GM18951 (cell line): ENCODE results near the gene CD300E.

Experiments
- POLR2A ChIP-seq: IDR thresholded peaks from 4 replicates; pipeline ENCODE4 v1.6.1; 2011; ENCODE audit warnings: mild to moderate bottlenecking; ENCODE audit not compliant: insufficient read length, insufficient read depth; ENCODE audit errors: extremely low read depth
- in situ Hi-C: fragments of 300-500 bp; cut with MboI; formaldehyde crosslinking; loops from one replicate; pipeline ENCODE4 v1.12.0; 2022; ENCODE audit warnings: low sequenced_read_pairs, mixed read lengths, inconsistent platforms; ENCODE audit not compliant: unreplicated experiment

CD300E gene

GRCh38 chr17:74603037-74603635 lies 20.4 kb downstream of the CD300E start:
- TF ChIP-seq POLR2A, result no peak
- in situ Hi-C loops, result no loop called here

GRCh38 chr17:74601944-74602572 lies 21.5 kb downstream of the CD300E start:
- in situ Hi-C loops, result no loop called here
- TF ChIP-seq POLR2A, result no peak

DNA sequence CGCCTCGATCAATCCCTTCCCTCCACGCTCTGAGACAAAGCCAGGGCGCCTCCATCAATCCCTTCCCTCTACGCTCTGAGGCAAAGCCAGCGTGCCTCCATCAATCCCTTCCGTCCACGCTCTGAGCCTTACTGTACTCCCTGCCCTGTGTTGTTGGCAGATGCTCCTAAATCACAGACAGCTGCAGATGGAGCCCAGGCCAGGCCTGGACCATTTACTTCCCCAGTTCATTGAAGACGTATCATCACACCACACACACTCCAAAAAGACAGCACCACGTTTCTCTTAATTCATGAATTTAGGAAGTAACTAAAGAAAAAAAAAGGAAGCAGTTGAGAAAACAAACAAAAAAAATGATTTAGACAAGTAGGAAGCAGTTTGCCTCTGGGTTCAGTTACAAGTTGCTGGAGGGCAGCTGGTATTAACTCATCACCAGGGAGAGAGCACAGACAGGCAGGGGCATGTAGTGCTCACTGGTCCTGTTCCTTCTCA lies 24.0 kb downstream of the CD300E start:
- TF ChIP-seq POLR2A, result no peak
- in situ Hi-C loops, result no loop called here

GRCh38 chr17:74599023-74599399 lies 24.5 kb downstream of the CD300E start:
- in situ Hi-C loops, result no loop called here
- TF ChIP-seq POLR2A, result no peak

- no peak for TF ChIP-seq POLR2A
- in situ Hi-C loops, result no loop called here
Measured at GRCh38 chr17:74598346-74599022, 25.1 kb downstream of the CD300E start.

GRCh38 chr17:74597069-74597790 lies 26.3 kb downstream of the CD300E start:
- in situ Hi-C loops, result no loop called here
- no peak for TF ChIP-seq POLR2A

GRCh38 chr17:74595037-74595750 lies 28.3 kb downstream of the CD300E start:
- no peak for TF ChIP-seq POLR2A
- in situ Hi-C loops, result no loop called here

DNA sequence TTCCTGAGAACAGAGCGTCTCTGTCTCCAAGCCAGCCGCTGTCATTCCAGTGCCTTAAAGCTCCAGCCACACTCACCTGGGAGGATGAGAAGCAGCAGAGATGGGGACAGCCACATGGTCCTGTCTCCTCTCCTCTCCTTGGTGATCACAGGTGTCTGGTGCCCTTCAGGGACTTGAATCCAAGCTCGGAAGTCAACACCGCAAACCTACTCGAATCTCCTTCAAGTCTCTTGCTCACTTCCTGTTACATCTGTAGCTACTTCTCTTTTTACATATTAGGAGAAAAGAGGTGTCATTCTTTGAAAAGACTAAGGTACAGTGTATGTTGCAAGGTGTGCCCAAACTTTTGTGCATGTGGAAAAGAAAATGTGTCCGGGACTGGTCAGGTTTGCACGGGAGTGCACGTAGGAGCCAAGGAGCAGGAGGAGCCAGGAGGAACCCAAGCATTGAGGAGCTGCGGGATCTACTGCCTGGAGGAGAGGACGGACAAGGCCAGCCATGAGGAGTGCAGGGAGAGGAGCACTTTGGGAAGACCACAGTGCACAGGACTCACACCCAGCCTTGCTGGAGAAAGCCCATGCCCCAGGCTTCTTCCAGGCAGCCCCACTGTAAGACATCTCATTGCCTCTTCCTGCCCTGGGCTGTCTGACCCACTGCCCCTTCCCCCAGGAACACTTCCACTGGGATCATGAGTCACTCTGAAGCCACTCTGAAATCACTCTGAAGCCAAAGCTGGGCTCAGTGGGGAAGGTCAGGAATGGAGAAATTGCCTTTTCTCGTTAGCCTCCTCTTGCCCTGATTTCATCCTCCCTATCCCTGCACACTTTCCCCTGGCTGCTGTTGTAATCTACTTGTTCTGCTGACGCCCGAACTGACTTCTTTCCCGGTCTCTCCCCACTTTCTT lies 31.2 kb downstream of the CD300E start, which contains the start of gene CD300LD:
Gene CD300LD (minus strand): TSS at position 197 of the 904 bp plus-strand sequence. CDS start 81 bp downstream, at position 116.
- in situ Hi-C loops, result no loop called here

GRCh38 chr17:74591503-74591902 lies 32.0 kb downstream of the CD300E start:
- in situ Hi-C loops, result no loop called here
- TF ChIP-seq POLR2A, result no peak

More for the DNA sequence above, 31.2 kb downstream of the CD300E start, which contains the start of gene CD300LD:
- no peak for TF ChIP-seq POLR2A

- in situ Hi-C loops, result no loop called here
- no peak for TF ChIP-seq POLR2A
Measured at GRCh38 chr17:74585711-74586110, 37.8 kb downstream of the CD300E start.

GRCh38 chr17:74584292-74585060 lies 39.1 kb downstream of the CD300E start:
- in situ Hi-C loops, result no loop called here
- no peak for TF ChIP-seq POLR2A
